A549 (cell line): ENCODE measurements around the gene CALR3.

Experiments used
- CHD2 ChIP-seq: fragments of 150-350 bp; IDR thresholded peaks from 2 replicates; pipeline ENCODE4 v1.6.1; 2014; ENCODE audit warnings: low read length; ENCODE audit not compliant: partially characterized antibody
- CHD4 ChIP-seq: fragments of 200-600 bp; sonication (generic); IDR thresholded peaks from 2 replicates; pipeline ENCODE4 v1.6.1; 2016; ENCODE audit warnings: antibody characterized with exemption, mild to moderate bottlenecking, borderline replicate concordance
- CTCF ChIP-seq: fragments of >200 bp; sonication (Bioruptor Twin); formaldehyde crosslinking; IDR thresholded peaks from 3 replicates; pipeline ENCODE4 v1.5.1; 2016
- JUN ChIP-seq, 2 experiments: fragments of >200 bp; sonication (Bioruptor Twin); formaldehyde crosslinking; IDR thresholded peaks; 2 replicates in 1 of 2; 3 replicates in 1 of 2; pipeline ENCODE4 v1.6.1; 2016 to 2017
- JUNB ChIP-seq: fragments of >200 bp; sonication (Bioruptor Twin); formaldehyde crosslinking; IDR thresholded peaks from 2 replicates; pipeline ENCODE4 v1.6.1; 2016
- MAX ChIP-seq: IDR thresholded peaks from 2 replicates; pipeline ENCODE4 v1.6.1; 2012
- NFE2L2 ChIP-seq: fragments of 150-350 bp; conservative IDR thresholded peaks from 2 replicates; pipeline ENCODE4 v1.6.1; 2014; ENCODE audit warnings: low read length
- PBX3 ChIP-seq: IDR thresholded peaks from 2 replicates; pipeline ENCODE4 v1.6.1; 2012
- POLR2AphosphoS2 ChIP-seq: conservative IDR thresholded peaks from 2 replicates; pipeline ENCODE4 v1.6.1; 2012; ENCODE audit warnings: low read length, improper control_type of control experiment, inconsistent platforms
- RARB ChIP-seq: fragments of 250-450 bp; sonication (Bioruptor Pico); IDR thresholded peaks from 2 replicates; pipeline ENCODE4 v1.8.0; 2021; ENCODE audit warnings: mild to moderate bottlenecking, moderate library complexity
- USF2 ChIP-seq: fragments of 450-650 bp; IDR thresholded peaks from 2 replicates; pipeline ENCODE4 v1.6.1; 2014; ENCODE audit warnings: antibody characterized with exemption
- ZNF302 ChIP-seq: fragments of 250-450 bp; sonication (Bioruptor Pico); IDR thresholded peaks from 2 replicates; pipeline ENCODE4 v1.9.0; 2021; ENCODE audit warnings: inconsistent platforms, mild to moderate bottlenecking, moderate library complexity

GRCh38 chr19:16463341-16463990 lies 32.5 kb downstream of the CALR3 start:
- no peak for TF ChIP-seq POLR2AphosphoS2
- no peak for TF ChIP-seq USF2
- TF ChIP-seq CTCF: no peak
- no peak for TF ChIP-seq CHD4
- no peak for TF ChIP-seq MAX
- TF ChIP-seq CHD2: no peak
- no peak for TF ChIP-seq NFE2L2
- no peak for TF ChIP-seq ZNF302 (CRISPR knock-in tag)
- no peak for TF ChIP-seq JUN (IDR thresholded peaks at IDR 0.05)
- TF ChIP-seq PBX3: no peak
- no peak for TF ChIP-seq JUNB
- no peak for TF ChIP-seq RARB (CRISPR knock-in tag)
